Esophagus squamous epithelium (tissue), 4 donors: Measurements from ENCODE around the gene RTN4R.
"Not testable (repeated sequence)": the region's sequence is repeated elsewhere in the genome, so short reads cannot be mapped to it uniquely, and the experiment has no call there.

Experiments
- CTCF ChIP-seq, 6 experiments: fragments of 450-650 bp in 4 of 6; fragments of 200-600 bp in 2 of 6; sonication (generic) in 2 of 6; IDR thresholded peaks; one replicate each; pipeline ENCODE4 v1.5.1; 2016 to 2019; ENCODE audit warnings: antibody characterized with exemption in 6 of 6, mild to moderate bottlenecking in 4 of 6, moderate library complexity in 4 of 6
- POLR2A ChIP-seq, 4 donors: fragments of 450-650 bp; IDR thresholded peaks; one replicate each; pipeline ENCODE4 v1.6.1; 2017; ENCODE audit warnings: antibody characterized with exemption in 4 of 4, mild to moderate bottlenecking in 4 of 4, moderate library complexity in 3 of 4

- TF ChIP-seq CTCF, POLR2A (IDR thresholded peaks at IDR 0.05): not testable (repeated sequence)
These were observed 4.5 kb downstream of the RTN4R start for GRCh38 chr22:20263404-20264281.
